GM12878 (cell line): ENCODE data around the gene RFWD3.

Experiments
- CTCF ChIP-seq, 3 experiments: IDR thresholded peaks in 2 of 3; conservative IDR thresholded peaks in 1 of 3; 2 replicates each; pipeline ENCODE4 v1.5.1; 2011; ENCODE audit warnings: low read depth in 3 of 3, low read length in 3 of 3, mild to moderate bottlenecking in 3 of 3, control low read depth in 2 of 3, moderate library complexity in 2 of 3, inconsistent platforms in 1 of 3, mixed read lengths in 1 of 3; ENCODE audit not compliant: control insufficient read depth in 2 of 3, insufficient read depth in 1 of 3; ENCODE audit errors: extremely low read depth in 1 of 3
- EGR1 ChIP-seq, 2 experiments: IDR thresholded peaks; 1 replicate in 1 of 2; 2 replicates in 1 of 2; pipeline ENCODE4 v1.6.1; 2011 to 2012; ENCODE audit warnings: low read depth in 2 of 2, low read length in 2 of 2, borderline replicate concordance in 1 of 2, mild to moderate bottlenecking in 1 of 2, moderate library complexity in 1 of 2
- RAD21 ChIP-seq: IDR thresholded peaks from 2 replicates; pipeline ENCODE4 v1.6.1; 2011; ENCODE audit warnings: mild to moderate bottlenecking, low read depth, low read length, moderate library complexity; ENCODE audit not compliant: insufficient read depth
- RCOR1 ChIP-seq: conservative IDR thresholded peaks from 2 replicates; pipeline ENCODE4 v1.6.1; 2012; ENCODE audit warnings: low read depth, low read length, improper control_type of control experiment
- USF1 ChIP-seq: IDR thresholded peaks from 2 replicates; pipeline ENCODE4 v1.6.1; 2011; ENCODE audit warnings: borderline replicate concordance, low read depth, mild to moderate bottlenecking, moderate library complexity, mixed read lengths, low read length; ENCODE audit not compliant: insufficient read depth; ENCODE audit errors: extremely low read length

- TF ChIP-seq EGR1 (IDR thresholded peaks at IDR 0.05; ENCODE audit: borderline replicate concordance in 1 of 2, low read depth in 2 of 2, low read length in 2 of 2) (no peak), RAD21 (no peak), CTCF (IDR thresholded peaks at IDR 0.05 in 2 of 3, conservative IDR thresholded peaks at IDR 0.05 in 1 of 3; ENCODE audit: control insufficient read depth in 2 of 3, extremely low read depth in 1 of 3, insufficient read depth in 1 of 3, low read depth in 3 of 3, low read length in 3 of 3) (no peak), RCOR1 (no peak), USF1 (no peak)
Observed at GRCh38 chr16:74698222-74698621, 31.5 kb upstream of the RFWD3 start.
